GM12878 (cell line): ENCODE results near the gene VCAM1. TPM values are rescaled to one million over a fixed set of nuclear protein-coding genes. Genes with fewer than 3 reads are reported as not detected.

Experiments
- BACH1 ChIP-seq: fragments of 450-650 bp; IDR thresholded peaks from 2 replicates; pipeline ENCODE4 v1.6.1; 2017; ENCODE audit warnings: mild to moderate bottlenecking, borderline replicate concordance
- BCL11A ChIP-seq: IDR thresholded peaks from 2 replicates; pipeline ENCODE4 v1.6.1; 2011; ENCODE audit warnings: low read depth, low read length
- CBX5 ChIP-seq: sonication (generic); IDR thresholded peaks from 2 replicates; pipeline ENCODE4 v1.6.1; 2016; ENCODE audit warnings: low read depth, moderate library complexity, mild to moderate bottlenecking, inconsistent platforms
- CREM ChIP-seq: IDR thresholded peaks from 2 replicates; pipeline ENCODE4 v1.6.1; 2014; ENCODE audit warnings: antibody characterized with exemption, low read depth
- ETV6 ChIP-seq, 2 experiments: fragments of 450-650 bp in 1 of 2; IDR thresholded peaks in 1 of 2; conservative IDR thresholded peaks in 1 of 2; 2 replicates each; pipeline ENCODE4 v1.6.1; 2014; ENCODE audit warnings: antibody characterized with exemption in 1 of 2, borderline replicate concordance in 1 of 2, low read depth in 1 of 2, mild to moderate bottlenecking in 1 of 2, moderate library complexity in 1 of 2
- HDAC2 ChIP-seq: fragments of 200-600 bp; sonication (generic); IDR thresholded peaks from 2 replicates; pipeline ENCODE4 v1.6.1; 2017
- IKZF2 ChIP-seq, 2 experiments: fragments of 450-650 bp; IDR thresholded peaks; 2 replicates each; pipeline ENCODE4 v1.6.1; 2017; ENCODE audit warnings: mild to moderate bottlenecking in 2 of 2, moderate library complexity in 2 of 2
- KDM1A ChIP-seq: fragments of 200-600 bp; sonication (generic); IDR thresholded peaks from 2 replicates; pipeline ENCODE4 v1.6.1; 2016; ENCODE audit warnings: borderline replicate concordance
- MEF2A ChIP-seq: IDR thresholded peaks from 2 replicates; pipeline ENCODE4 v1.6.1; 2011; ENCODE audit warnings: low read depth, mild to moderate bottlenecking, low read length, moderate library complexity; ENCODE audit not compliant: insufficient read depth
- MEF2B ChIP-seq: fragments of 450-650 bp; IDR thresholded peaks from 2 replicates; pipeline ENCODE4 v1.6.1; 2018; ENCODE audit warnings: mild to moderate bottlenecking, moderate library complexity; ENCODE audit not compliant: partially characterized antibody, poor library complexity, severe bottlenecking
- MTA2 ChIP-seq: fragments of 450-650 bp; IDR thresholded peaks from 2 replicates; pipeline ENCODE4 v1.6.1; 2016; ENCODE audit warnings: low read depth, mild to moderate bottlenecking, moderate library complexity
- MYC ChIP-seq: IDR thresholded peaks from 2 replicates; pipeline ENCODE4 v1.6.1; 2011; ENCODE audit warnings: mild to moderate bottlenecking, low read length, moderate library complexity, inconsistent platforms; ENCODE audit not compliant: insufficient read depth, insufficient replicate concordance, insufficient read length, severe bottlenecking
- PML ChIP-seq: IDR thresholded peaks from 2 replicates; pipeline ENCODE4 v1.6.1; 2012; ENCODE audit warnings: low read length, inconsistent platforms
- RCOR1 ChIP-seq: conservative IDR thresholded peaks from 2 replicates; pipeline ENCODE4 v1.6.1; 2012; ENCODE audit warnings: low read depth, low read length, improper control_type of control experiment
- RELA ChIP-seq: fragments of 450-650 bp; IDR thresholded peaks from 2 replicates; pipeline ENCODE4 v1.8.0; 2014; ENCODE audit warnings: borderline replicate concordance; ENCODE audit not compliant: partially characterized antibody
- TBL1XR1 ChIP-seq: IDR thresholded peaks from 2 replicates; pipeline ENCODE4 v1.6.1; 2012; ENCODE audit warnings: low read depth, low read length, improper control_type of control experiment
- TCF3 ChIP-seq: IDR thresholded peaks from 2 replicates; pipeline ENCODE4 v1.6.1; 2012; ENCODE audit warnings: low read depth, mild to moderate bottlenecking, low read length, borderline replicate concordance; ENCODE audit not compliant: insufficient read depth
- ZNF384 ChIP-seq: IDR thresholded peaks from 2 replicates; pipeline ENCODE4 v1.6.1; 2012; ENCODE audit warnings: low read depth, mild to moderate bottlenecking, low read length, improper control_type of control experiment, borderline replicate concordance
- polyA plus RNA-seq, 11 experiments: library from polyadenylated mRNA; depleted of rRNA in 4 of 11; unstranded in 6 of 11; stranded (reverse) in 5 of 11; fragments of >200 nt; fragmentation: Nextera tagmentation in 4 of 11; fragmentation: Illumina TruSeq in 1 of 11; extraction: Ambion mirVana in 4 of 11; extraction: Trizol in 1 of 11; gene quantifications; 1 replicate in 1 of 11; 2 replicates in 10 of 11; pipeline versions ENCODE4 v1.2.1 to v1.2.3, GENCODE V29; 2011 to 2016; ENCODE audit warnings: inconsistent platforms in 2 of 11, missing spikeins in 2 of 11, low read depth in 1 of 11
- total RNA-seq, 4 experiments: library from RNA; depleted of rRNA in 3 of 4; stranded (reverse); fragments of >200 nt in 3 of 4; fragmentation: Illumina TruSeq in 1 of 4; extraction: Trizol in 1 of 4; gene quantifications; 2 replicates each; pipeline versions ENCODE4 v1.2.1 to v1.2.3, GENCODE V29; 2013 to 2021
- TF ChIP-seq, protein P1 (sequence below): IDR thresholded peaks from 2 replicates; pipeline ENCODE4 v1.6.1; 2011; ENCODE audit warnings: borderline replicate concordance, low read depth, mild to moderate bottlenecking, moderate library complexity, mixed read lengths, low read length; ENCODE audit not compliant: insufficient read depth; ENCODE audit errors: extremely low read length
- TF ChIP-seq, protein P2 (sequence below): fragments of 150-350 bp; IDR thresholded peaks from 2 replicates; pipeline ENCODE4 v1.6.1; 2016; ENCODE audit warnings: low read depth, low read length
- TF ChIP-seq, protein P3 (sequence below): IDR thresholded peaks from 2 replicates; pipeline ENCODE4 v1.6.1; 2012; ENCODE audit warnings: low read length, inconsistent platforms
- TF ChIP-seq, protein P4 (sequence below): fragments of 450-650 bp; IDR thresholded peaks from 2 replicates; pipeline ENCODE4 v1.6.1; 2016; ENCODE audit warnings: mild to moderate bottlenecking

VCAM1 gene
- total and polyA plus RNA-seq, 10 of the 15 experiments (the other 5 are each of a cell fraction or from before 2014, with no cell fraction given) = 5.0 to 13.6 (median 7.4) TPM

DNA sequence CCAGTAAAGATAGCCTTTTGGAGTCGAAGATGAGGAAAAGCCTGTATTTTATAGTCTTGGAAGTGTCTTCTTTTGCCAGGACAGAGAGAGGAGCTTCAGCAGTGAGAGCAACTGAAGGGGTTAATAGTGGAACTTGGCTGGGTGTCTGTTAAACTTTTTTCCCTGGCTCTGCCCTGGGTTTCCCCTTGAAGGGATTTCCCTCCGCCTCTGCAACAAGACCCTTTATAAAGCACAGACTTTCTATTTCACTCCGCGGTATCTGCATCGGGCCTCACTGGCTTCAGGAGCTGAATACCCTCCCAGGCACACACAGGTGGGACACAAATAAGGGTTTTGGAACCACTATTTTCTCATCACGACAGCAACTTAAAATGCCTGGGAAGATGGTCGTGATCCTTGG is at the start of gene VCAM1 (continued):
- TF ChIP-seq, protein P1, sequence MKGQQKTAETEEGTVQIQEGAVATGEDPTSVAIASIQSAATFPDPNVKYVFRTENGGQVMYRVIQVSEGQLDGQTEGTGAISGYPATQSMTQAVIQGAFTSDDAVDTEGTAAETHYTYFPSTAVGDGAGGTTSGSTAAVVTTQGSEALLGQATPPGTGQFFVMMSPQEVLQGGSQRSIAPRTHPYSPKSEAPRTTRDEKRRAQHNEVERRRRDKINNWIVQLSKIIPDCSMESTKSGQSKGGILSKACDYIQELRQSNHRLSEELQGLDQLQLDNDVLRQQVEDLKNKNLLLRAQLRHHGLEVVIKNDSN = no peak
- 0 out of 2 replicates have a peak, but pooled peaks have one; percentile 39 for TF ChIP-seq MEF2A
- 0 out of 2 replicates have a peak, but pooled peaks have one; percentile 18 for TF ChIP-seq BCL11A
- 0 out of 2 replicates have a peak, but pooled peaks have one; percentile 29 for TF ChIP-seq TBL1XR1
- TF ChIP-seq ETV6 (conservative IDR thresholded peaks at IDR 0.05 in 1 of 2, IDR thresholded peaks at IDR 0.05 in 1 of 2; ENCODE audit: borderline replicate concordance in 1 of 2, low read depth in 1 of 2) = no peak
- TF ChIP-seq RCOR1 = no peak
- TF ChIP-seq CBX5 = no peak
- no peak for TF ChIP-seq CREM
- no peak for TF ChIP-seq HDAC2
- TF ChIP-seq RELA = peak; percentile 89
- TF ChIP-seq ZNF384 = no peak
- peak; percentile 11 for TF ChIP-seq MEF2B
- no peak for TF ChIP-seq KDM1A
- TF ChIP-seq, protein P2, sequence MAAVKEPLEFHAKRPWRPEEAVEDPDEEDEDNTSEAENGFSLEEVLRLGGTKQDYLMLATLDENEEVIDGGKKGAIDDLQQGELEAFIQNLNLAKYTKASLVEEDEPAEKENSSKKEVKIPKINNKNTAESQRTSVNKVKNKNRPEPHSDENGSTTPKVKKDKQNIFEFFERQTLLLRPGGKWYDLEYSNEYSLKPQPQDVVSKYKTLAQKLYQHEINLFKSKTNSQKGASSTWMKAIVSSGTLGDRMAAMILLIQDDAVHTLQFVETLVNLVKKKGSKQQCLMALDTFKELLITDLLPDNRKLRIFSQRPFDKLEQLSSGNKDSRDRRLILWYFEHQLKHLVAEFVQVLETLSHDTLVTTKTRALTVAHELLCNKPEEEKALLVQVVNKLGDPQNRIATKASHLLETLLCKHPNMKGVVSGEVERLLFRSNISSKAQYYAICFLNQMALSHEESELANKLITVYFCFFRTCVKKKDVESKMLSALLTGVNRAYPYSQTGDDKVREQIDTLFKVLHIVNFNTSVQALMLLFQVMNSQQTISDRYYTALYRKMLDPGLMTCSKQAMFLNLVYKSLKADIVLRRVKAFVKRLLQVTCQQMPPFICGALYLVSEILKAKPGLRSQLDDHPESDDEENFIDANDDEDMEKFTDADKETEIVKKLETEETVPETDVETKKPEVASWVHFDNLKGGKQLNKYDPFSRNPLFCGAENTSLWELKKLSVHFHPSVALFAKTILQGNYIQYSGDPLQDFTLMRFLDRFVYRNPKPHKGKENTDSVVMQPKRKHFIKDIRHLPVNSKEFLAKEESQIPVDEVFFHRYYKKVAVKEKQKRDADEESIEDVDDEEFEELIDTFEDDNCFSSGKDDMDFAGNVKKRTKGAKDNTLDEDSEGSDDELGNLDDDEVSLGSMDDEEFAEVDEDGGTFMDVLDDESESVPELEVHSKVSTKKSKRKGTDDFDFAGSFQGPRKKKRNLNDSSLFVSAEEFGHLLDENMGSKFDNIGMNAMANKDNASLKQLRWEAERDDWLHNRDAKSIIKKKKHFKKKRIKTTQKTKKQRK = no peak
- no peak for TF ChIP-seq TCF3
- TF ChIP-seq MYC = no peak
- TF ChIP-seq BACH1 = no peak
- TF ChIP-seq, protein P3, sequence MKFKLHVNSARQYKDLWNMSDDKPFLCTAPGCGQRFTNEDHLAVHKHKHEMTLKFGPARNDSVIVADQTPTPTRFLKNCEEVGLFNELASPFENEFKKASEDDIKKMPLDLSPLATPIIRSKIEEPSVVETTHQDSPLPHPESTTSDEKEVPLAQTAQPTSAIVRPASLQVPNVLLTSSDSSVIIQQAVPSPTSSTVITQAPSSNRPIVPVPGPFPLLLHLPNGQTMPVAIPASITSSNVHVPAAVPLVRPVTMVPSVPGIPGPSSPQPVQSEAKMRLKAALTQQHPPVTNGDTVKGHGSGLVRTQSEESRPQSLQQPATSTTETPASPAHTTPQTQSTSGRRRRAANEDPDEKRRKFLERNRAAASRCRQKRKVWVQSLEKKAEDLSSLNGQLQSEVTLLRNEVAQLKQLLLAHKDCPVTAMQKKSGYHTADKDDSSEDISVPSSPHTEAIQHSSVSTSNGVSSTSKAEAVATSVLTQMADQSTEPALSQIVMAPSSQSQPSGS = no peak; the same call in 1 of the 2 replicates
- peak; percentile 45 for TF ChIP-seq MTA2
- TF ChIP-seq, protein P4, sequence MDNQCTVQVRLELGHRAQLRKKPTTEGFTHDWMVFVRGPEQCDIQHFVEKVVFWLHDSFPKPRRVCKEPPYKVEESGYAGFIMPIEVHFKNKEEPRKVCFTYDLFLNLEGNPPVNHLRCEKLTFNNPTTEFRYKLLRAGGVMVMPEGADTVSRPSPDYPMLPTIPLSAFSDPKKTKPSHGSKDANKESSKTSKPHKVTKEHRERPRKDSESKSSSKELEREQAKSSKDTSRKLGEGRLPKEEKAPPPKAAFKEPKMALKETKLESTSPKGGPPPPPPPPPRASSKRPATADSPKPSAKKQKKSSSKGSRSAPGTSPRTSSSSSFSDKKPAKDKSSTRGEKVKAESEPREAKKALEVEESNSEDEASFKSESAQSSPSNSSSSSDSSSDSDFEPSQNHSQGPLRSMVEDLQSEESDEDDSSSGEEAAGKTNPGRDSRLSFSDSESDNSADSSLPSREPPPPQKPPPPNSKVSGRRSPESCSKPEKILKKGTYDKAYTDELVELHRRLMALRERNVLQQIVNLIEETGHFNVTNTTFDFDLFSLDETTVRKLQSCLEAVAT = no peak
- TF ChIP-seq IKZF2 (IDR thresholded peaks at IDR 0.05) = peak; percentile 51 to 71
- 0 out of 2 replicates have a peak, but pooled peaks have one; percentile 39 for TF ChIP-seq PML
